ENCODE data around the gene ADGRG1.

The ADGRG1 gene

GRCh38 chr16:57606147-57606846 lies 22.1 kb upstream of the ADGRG1 start:
- FAIRE-seq, result no peak

- FAIRE-seq, result no peak
Observed at GRCh38 chr16:57606847-57607501, 21.5 kb upstream of the ADGRG1 start.

GRCh38 chr16:57607676-57608461 lies 20.6 kb upstream of the ADGRG1 start:
- FAIRE-seq, result no peak

GRCh38 chr16:57608462-57609113 lies 19.8 kb upstream of the ADGRG1 start:
- FAIRE-seq, result no peak

GRCh38 chr16:57609541-57610401 lies 18.7 kb upstream of the ADGRG1 start:
- no peak for FAIRE-seq

- no peak for FAIRE-seq
Observed at GRCh38 chr16:57610611-57611010, 17.8 kb upstream of the ADGRG1 start.

GRCh38 chr16:57611181-57611580 lies 17.2 kb upstream of the ADGRG1 start:
- FAIRE-seq, result no peak

- FAIRE-seq, result no peak
Observed at GRCh38 chr16:57611706-57612105, 16.7 kb upstream of the ADGRG1 start.

- FAIRE-seq, result no peak
Observed at GRCh38 chr16:57612494-57612893, 15.9 kb upstream of the ADGRG1 start.

- no peak for FAIRE-seq
Observed at GRCh38 chr16:57613514-57613913, 14.9 kb upstream of the ADGRG1 start.

GRCh38 chr16:57614536-57614935 lies 13.9 kb upstream of the ADGRG1 start:
- FAIRE-seq, result no peak

GRCh38 chr16:57614944-57615343 lies 13.5 kb upstream of the ADGRG1 start:
- no peak for FAIRE-seq

- no peak for FAIRE-seq
Observed at GRCh38 chr16:57615813-57616212, 12.6 kb upstream of the ADGRG1 start.

- no peak for FAIRE-seq
Observed at GRCh38 chr16:57616241-57616640, 12.2 kb upstream of the ADGRG1 start.

- FAIRE-seq, result no peak
Observed at GRCh38 chr16:57616876-57617275, 11.6 kb upstream of the ADGRG1 start.

GRCh38 chr16:57617604-57618111 lies 10.8 kb upstream of the ADGRG1 start:
- FAIRE-seq, result no peak

- FAIRE-seq, result no peak
Observed at GRCh38 chr16:57618296-57619132, 9.9 kb upstream of the ADGRG1 start.

GRCh38 chr16:57619133-57619605 lies 9.3 kb upstream of the ADGRG1 start:
- FAIRE-seq, result no peak

GRCh38 chr16:57619606-57620334 lies 8.7 kb upstream of the ADGRG1 start:
- no peak for FAIRE-seq
